Loucy (cell line): ENCODE data around the gene TLR1.

Experiments
- CTCF ChIP-seq: fragments of 200-600 bp; sonication (generic); conservative IDR thresholded peaks from 2 replicates; pipeline ENCODE4 v1.5.1; 2014; ENCODE audit warnings: mild to moderate bottlenecking, antibody characterized with exemption, low read length
- EZH2phosphoT487 ChIP-seq: fragments of 200-600 bp; IDR thresholded peaks from 2 replicates; pipeline ENCODE4 v1.6.1; 2018; ENCODE audit warnings: antibody characterized with exemption, mild to moderate bottlenecking, moderate library complexity, borderline replicate concordance

- no peak for TF ChIP-seq CTCF
- no peak for TF ChIP-seq EZH2phosphoT487
These were observed 52.1 kb downstream of the TLR1 start for GRCh38 chr4:38752372-38752940.
